Central memory CD4-positive, alpha-beta T cell (primary cell): Measurements from ENCODE around the gene SRRM2.

Experiments used
- DNase-seq: peaks from one replicate; pipeline ENCODE4 v3.0.0; 2022

Gene SRRM2

GRCh38 chr16:2765462-2766404, 13.3 kb downstream of the SRRM2 start:
- no peak for DNase-seq

DNA sequence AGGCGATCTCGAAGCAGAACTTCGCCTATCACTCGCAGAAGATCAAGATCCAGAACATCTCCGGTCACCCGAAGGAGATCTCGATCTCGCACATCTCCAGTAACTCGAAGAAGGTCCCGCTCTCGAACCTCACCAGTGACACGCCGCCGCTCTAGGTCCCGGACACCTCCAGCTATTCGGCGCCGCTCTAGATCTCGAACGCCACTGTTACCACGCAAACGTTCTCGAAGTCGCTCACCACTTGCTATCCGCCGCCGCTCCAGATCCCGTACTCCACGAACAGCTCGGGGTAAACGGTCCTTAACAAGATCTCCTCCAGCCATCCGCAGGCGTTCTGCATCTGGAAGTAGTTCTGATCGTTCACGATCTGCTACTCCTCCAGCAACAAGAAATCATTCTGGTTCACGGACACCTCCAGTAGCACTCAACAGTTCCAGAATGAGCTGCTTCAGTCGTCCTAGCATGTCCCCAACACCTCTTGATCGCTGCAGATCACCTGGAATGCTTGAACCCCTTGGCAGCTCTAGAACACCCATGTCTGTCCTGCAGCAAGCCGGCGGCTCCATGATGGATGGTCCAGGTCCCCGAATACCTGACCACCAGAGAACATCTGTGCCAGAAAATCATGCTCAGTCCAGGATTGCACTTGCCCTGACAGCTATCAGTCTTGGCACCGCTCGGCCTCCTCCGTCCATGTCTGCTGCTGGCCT, 14.1 kb downstream of the SRRM2 start:
- DNase-seq: no peak

GRCh38 chr16:2767140-2767731, 14.8 kb downstream of the SRRM2 start:
- no peak for DNase-seq

- DNase-seq: no peak
These were observed 15.5 kb downstream of the SRRM2 start for GRCh38 chr16:2767891-2768290.

DNA sequence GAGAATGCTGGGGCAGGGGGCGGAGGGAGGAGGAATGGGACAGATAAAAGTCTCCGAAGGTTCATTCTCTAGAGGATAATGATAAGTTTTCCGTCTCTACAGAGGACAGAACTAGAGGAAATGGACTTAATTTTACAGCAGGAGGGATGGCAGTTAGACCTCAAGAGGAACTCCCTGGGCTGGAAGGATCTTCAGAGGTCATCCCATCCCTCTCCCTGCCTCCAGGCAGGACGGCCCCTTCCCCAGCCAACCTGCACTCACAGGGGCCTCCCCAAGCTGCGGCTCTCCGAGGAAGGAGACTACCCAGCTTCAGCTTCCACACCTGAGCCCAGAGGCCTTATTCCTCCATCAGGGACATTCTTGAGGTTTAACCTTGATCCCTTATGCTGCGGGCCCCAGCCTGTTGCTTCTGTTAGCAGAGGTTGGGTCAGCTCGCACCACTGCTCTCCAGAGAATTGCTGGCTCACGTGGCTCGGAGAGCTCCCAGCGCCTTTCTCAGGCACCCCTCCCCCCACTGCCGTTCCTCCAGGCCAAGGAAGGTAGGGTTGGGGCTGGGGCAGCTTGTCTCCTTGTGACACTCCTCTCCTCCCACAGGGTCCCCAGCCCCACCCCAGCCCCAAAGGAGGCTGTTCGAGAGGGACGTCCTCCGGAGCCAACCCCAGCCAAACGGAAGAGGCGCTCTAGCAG, 16.1 kb downstream of the SRRM2 start:
- DNase-seq: no peak

DNA sequence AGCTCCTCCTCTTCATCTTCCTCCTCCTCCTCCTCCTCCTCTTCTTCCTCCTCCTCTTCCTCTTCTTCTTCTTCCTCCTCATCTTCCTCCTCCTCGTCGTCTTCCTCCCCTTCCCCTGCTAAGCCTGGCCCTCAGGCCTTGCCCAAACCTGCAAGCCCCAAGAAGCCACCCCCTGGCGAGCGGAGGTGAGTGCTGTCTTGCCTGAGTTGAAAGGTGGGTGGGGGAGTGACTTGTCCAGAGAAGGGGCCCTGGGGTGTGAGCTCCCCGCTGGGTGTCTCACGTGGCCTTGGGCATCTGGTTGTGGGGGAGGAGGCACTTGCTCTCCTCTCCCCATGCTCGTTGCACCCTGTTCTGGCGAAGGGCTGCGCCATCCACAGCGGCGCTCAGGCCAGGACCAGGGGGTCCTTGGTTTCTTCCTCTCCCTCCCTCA, 16.7 kb downstream of the SRRM2 start:
- DNase-seq: no peak

DNA sequence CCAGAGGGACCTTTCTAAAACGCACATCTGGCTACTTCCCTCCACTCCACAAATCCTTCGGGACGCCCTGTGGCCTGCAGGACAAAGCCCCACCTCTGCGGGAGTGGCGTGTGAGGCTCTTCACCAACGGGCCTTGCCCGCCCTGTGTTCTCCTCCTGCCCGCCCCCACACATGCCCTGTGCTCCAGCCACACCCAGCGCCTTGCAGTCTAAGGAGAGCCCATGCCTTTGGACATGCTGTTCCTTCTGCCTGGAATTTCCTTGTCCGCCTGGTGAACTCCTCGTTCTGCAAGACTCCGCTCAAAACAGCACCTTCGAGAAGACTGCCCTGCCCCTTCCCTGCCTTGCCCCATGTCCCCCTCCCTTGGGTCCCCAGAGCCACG, 17.2 kb downstream of the SRRM2 start:
- DNase-seq: no peak

GRCh38 chr16:2770057-2770951, 17.9 kb downstream of the SRRM2 start:
- no peak for DNase-seq

DNA sequence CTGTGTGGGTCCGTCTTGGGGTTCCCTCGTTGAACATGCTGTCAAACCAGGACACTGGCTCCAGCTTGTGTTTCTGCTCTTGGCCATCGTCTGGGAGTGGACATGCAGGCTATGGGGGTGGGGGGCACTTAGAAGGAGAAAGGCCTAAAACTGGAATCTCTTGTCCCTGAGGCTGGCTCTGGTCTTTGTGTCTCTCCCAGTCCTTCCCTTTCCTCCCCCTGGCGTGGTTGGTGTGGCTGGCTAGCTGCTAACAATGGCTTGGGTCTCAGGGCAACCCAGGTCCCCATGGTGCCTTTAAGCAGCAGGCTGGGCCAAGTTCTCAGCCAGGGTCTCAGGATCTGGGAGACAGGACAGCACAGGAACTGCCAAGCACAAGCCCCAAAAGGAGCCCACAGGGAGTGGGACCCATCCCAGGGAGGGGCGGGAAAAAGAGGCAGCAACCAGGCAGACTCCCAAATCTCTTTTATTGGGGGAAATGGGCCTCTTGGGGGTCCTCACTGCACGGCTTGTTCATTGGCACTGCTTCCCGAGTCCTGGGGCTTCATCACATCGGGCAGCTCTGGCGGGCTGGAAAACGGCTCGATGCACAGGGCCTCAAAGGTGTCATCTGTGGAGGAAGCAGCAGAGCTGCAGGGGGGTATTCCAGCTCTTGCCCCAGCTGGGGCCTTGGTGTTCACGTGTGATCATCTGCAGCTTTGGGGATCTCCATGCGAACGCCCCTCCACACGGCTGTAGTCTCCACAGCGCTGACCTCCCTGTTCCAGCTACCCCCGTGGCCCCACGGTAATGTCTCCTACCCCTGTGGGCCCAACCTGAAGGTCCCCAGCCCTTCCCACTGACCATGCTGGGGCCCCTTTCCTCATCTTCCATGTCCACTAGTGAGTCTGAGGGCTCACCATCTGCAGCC, 19.3 kb downstream of the SRRM2 start:
- no peak for DNase-seq

GRCh38 chr16:2773188-2773968, 20.9 kb downstream of the SRRM2 start:
- no peak for DNase-seq

DNA sequence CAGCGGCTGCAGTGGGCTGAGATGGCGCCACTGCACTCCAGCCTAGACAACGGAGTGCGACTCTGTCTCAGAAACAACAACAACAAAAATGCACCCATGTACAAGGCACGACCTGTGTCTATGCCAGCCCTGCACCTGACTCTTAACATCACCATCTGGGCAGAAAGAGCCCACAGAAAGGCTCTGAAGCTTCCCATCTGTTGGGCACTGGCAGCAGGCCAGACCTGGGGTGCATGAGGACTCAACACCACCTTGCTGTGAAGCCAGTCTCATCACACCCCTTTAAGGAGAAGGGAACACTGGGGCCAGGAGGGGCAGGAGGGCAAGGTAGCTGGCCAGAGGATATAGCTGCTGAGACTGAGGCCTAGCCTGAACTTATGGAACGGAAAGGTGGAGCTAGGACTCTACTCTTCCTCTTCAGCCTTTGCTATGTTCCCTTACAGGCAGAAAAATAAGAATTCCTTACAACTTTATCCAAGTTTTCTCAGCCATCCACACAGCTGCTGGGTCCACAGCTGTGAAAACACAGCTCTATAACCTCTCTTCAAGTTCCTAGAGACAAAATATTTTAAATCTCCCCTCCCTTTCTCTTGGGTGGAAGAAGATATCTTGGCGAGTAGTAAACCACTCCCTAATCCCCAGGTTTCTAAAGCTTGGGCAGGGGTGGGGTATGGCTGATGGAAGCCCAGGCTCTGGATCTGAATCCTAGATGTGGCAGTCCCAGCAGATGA, 21.9 kb downstream of the SRRM2 start:
- no peak for DNase-seq

GRCh38 chr16:2775131-2775716, 22.8 kb downstream of the SRRM2 start:
- no peak for DNase-seq

DNA sequence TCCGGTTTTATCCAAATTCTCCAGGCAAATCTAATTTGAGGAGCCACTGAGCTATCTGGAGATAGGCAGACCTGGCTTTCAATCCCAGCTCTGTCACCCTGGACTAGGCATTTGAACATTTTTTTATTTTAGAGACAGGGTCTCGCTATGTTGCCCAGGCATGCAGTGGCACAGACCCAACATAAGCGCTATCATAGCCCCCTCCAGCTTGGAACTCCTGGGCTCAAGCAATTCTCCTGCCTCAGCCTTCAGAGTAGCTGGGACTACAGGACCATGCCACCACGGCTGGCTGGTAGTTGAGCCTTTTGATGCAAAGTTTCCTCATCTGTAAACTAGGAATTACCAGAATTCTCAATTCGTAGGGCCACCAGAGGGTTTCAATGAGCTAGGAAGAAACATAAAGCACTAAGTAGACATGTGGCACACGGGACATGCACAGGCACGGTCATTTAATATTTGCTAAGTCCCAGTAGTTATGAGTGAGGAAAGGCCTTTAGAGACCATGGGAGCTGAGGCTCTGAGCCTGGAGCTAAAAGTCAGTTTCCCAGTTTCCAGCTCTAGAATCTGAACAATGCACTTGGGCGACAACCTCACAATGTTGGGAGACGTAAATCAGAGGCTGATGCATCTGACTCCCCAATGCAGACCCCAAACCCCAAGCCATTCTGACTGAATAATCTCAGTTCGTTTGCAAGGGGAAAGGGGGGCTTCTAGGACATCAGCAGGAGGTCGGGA, 23.5 kb downstream of the SRRM2 start:
- no peak for DNase-seq

DNA sequence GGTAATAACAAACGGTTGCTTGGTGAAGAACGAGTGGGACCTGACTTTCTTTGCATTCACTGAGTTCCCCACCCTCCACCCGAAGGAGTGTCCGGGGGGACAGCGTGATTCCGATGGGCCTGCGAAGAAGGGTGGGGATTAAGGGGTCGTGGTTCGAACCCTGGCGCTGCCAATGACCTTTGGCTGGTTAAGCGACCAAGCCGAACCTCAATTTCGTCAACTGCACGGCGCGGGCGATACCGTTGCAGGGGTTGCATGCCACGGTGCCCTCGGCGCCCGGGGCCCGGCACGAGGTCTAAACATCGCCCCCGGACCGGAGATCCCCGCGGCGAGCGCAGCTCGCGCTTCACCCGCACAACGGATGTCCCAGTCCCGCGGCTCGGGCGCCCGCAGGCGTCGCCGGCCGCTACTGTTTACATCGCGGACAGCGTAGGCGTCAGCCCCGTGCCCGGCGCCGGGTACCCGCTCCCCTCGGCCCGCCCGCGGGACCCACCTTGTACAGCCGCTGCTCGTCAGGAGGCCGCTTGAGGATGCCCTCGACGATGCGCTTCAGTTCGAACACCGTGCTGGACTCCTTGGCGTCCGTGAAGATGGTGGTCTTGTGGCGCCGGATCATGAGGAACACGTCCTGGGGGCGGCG, 24.2 kb downstream of the SRRM2 start:
- DNase-seq: peak; percentile 31

DNA sequence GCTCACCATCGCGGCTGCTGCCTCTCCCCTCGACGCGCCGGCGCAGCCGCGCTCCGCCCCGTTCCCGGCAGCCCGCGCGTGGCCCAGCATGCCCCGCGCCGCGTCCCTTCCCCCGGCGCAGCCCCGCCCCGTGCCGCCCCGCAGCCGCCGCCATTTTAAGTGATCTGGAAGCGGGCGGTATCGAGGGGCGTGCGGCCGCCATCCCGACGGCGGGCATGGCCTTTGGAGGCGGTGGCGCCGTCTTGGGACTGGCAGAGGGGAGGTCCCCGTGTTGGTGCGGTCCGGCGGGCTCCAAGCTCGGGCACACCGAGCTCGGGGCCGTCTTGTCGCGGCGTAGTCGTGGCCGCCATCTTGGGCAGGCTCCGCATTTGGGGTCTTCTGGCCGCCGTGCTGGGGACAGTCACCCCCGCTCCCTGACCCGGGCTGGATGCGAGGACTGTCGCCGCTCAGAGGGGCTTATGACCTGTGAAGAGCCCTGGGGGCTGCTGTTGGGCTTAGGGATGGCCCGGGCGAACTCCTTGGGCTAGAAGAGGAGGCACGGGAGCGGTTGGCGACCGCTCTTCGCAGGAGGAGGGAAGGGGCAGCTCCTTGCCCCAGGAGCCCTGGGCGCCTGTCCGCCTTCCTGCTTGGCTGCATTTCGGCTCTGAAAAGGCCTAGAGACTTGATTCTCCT, 24.9 kb downstream of the SRRM2 start, which contains the start of gene ELOB:
Gene ELOB (minus strand): TSS at position 50 of the 672 bp plus-strand sequence. CDS start 41 bp downstream, at position 9.
- peak; percentile 86 for DNase-seq

- peak; percentile 46 for DNase-seq
These were observed 25.6 kb downstream of the SRRM2 start for GRCh38 chr16:2777903-2778629.
